ENCODE data around the gene CENPP.
A peak's percentile ranks its signal among the peaks of the same experiment; 100 is the strongest.

The CENPP gene

GRCh38 chr9:92325269-92325990 lies at the start of gene CENPP, which contains the start of gene NOL8:
Gene CENPP, plus strand, starts transcription at chr9:92325953.
Gene NOL8, minus strand, starts transcription at chr9:92325350. Its CDS starts 1,189 bp downstream, at chr9:92324161.
- Mint-ChIP-seq H3K27ac (peak within 1 kb of the TSS; percentile 97), H3K27me3 (no peaks in the 10 kb centered on the region), H3K4me3 (peak within 1 kb of the TSS; percentile 98), H3K9me3 (no peaks in the 10 kb centered on the region), H3K4me1 (peaks cover 23% of the 10 kb centered on the region), H3K36me3 (peaks cover 24% of the 10 kb centered on the region)
- peak; percentile 98 for ATAC-seq

- no peaks in the 10 kb centered on the region for H3K27me3 Mint-ChIP-seq
- H3K4me3 Mint-ChIP-seq: no peak overlapping the region
- H3K9me3 Mint-ChIP-seq: no peaks in the 10 kb centered on the region
- ATAC-seq: no peak
- peaks cover 65% of the 10 kb centered on the region for H3K36me3 Mint-ChIP-seq
- H3K27ac Mint-ChIP-seq: peak overlapping the region; percentile 2
- H3K4me1 Mint-ChIP-seq: no peaks in the 10 kb centered on the region
These were observed 49.3 kb upstream of the CENPP start for GRCh38 chr9:92276331-92277032.

- Mint-ChIP-seq H3K4me1 (no peaks in the 10 kb centered on the region), H3K4me3 (no peak overlapping the region), H3K27ac (no peak overlapping the region), H3K9me3 (no peaks in the 10 kb centered on the region), H3K36me3 (peaks cover 59% of the 10 kb centered on the region), H3K27me3 (no peaks in the 10 kb centered on the region)
- no peak for ATAC-seq
These were observed 47.6 kb upstream of the CENPP start for GRCh38 chr9:92278110-92278509.

GRCh38 chr9:92279302-92279701 lies 46.5 kb upstream of the CENPP start:
- no peak overlapping the region for H3K4me3 Mint-ChIP-seq
- ATAC-seq: no peak
- no peaks in the 10 kb centered on the region for H3K9me3 Mint-ChIP-seq
- peaks cover 58% of the 10 kb centered on the region for H3K36me3 Mint-ChIP-seq
- no peaks in the 10 kb centered on the region for H3K27me3 Mint-ChIP-seq
- H3K4me1 Mint-ChIP-seq: no peaks in the 10 kb centered on the region
- H3K27ac Mint-ChIP-seq: peak overlapping the region; percentile 16

- Mint-ChIP-seq H3K27ac (no peak overlapping the region), H3K9me3 (no peaks in the 10 kb centered on the region), H3K36me3 (peaks cover 55% of the 10 kb centered on the region), H3K4me3 (no peak overlapping the region), H3K27me3 (no peaks in the 10 kb centered on the region), H3K4me1 (peaks cover 35% of the 10 kb centered on the region)
- ATAC-seq: no peak
These were observed 35.9 kb upstream of the CENPP start for GRCh38 chr9:92289708-92290390.

- no peak overlapping the region for H3K4me3 Mint-ChIP-seq
- ATAC-seq: no peak
- H3K9me3 Mint-ChIP-seq: no peaks in the 10 kb centered on the region
- peaks cover 44% of the 10 kb centered on the region for H3K36me3 Mint-ChIP-seq
- H3K27me3 Mint-ChIP-seq: no peaks in the 10 kb centered on the region
- peaks cover 43% of the 10 kb centered on the region for H3K4me1 Mint-ChIP-seq
- peak overlapping the region; percentile 51 for H3K27ac Mint-ChIP-seq
These were observed 34.8 kb upstream of the CENPP start for GRCh38 chr9:92290785-92291429.

- H3K27ac Mint-ChIP-seq: peak overlapping the region; percentile 51
These were observed 34.2 kb upstream of the CENPP start for GRCh38 chr9:92291577-92291976.

GRCh38 chr9:92292338-92293074 lies 33.2 kb upstream of the CENPP start:
- H3K9me3 Mint-ChIP-seq: no peaks in the 10 kb centered on the region
- H3K27me3 Mint-ChIP-seq: no peaks in the 10 kb centered on the region
- peak overlapping the region; percentile 100 for H3K27ac Mint-ChIP-seq
- H3K4me1 Mint-ChIP-seq: peaks cover 43% of the 10 kb centered on the region
- H3K4me3 Mint-ChIP-seq: peak overlapping the region; percentile 100
- no peak for ATAC-seq
- H3K36me3 Mint-ChIP-seq: peaks cover 42% of the 10 kb centered on the region

More at GRCh38 chr9:92291577-92291976, 34.2 kb upstream of the CENPP start:
- H3K36me3 Mint-ChIP-seq: peaks cover 44% of the 10 kb centered on the region
- peaks cover 43% of the 10 kb centered on the region for H3K4me1 Mint-ChIP-seq
- ATAC-seq: no peak
- H3K4me3 Mint-ChIP-seq: no peak overlapping the region
- no peaks in the 10 kb centered on the region for H3K9me3 Mint-ChIP-seq
- no peaks in the 10 kb centered on the region for H3K27me3 Mint-ChIP-seq

- peaks cover 37% of the 10 kb centered on the region for H3K36me3 Mint-ChIP-seq
- peaks cover 43% of the 10 kb centered on the region for H3K4me1 Mint-ChIP-seq
- peak overlapping the region; percentile 100 for H3K27ac Mint-ChIP-seq
- ATAC-seq: no peak
- peak overlapping the region; percentile 100 for H3K4me3 Mint-ChIP-seq
- no peaks in the 10 kb centered on the region for H3K27me3 Mint-ChIP-seq
- H3K9me3 Mint-ChIP-seq: no peaks in the 10 kb centered on the region
These were observed 32.7 kb upstream of the CENPP start for GRCh38 chr9:92293075-92293354.

GRCh38 chr9:92293452-92294296 lies 32.1 kb upstream of the CENPP start, which contains the start of gene IARS1:
Gene IARS1, minus strand, starts transcription at chr9:92293697. Its CDS starts 4,278 bp downstream, at chr9:92289419.
- H3K4me1 Mint-ChIP-seq: peaks cover 43% of the 10 kb centered on the region
- H3K9me3 Mint-ChIP-seq: no peaks in the 10 kb centered on the region
- ATAC-seq: peak; percentile 99
- H3K27me3 Mint-ChIP-seq: no peaks in the 10 kb centered on the region
- peak within 1 kb of the TSS; percentile 100 for H3K4me3 Mint-ChIP-seq
- peaks cover 34% of the 10 kb centered on the region for H3K36me3 Mint-ChIP-seq
- peak within 1 kb of the TSS; percentile 100 for H3K27ac Mint-ChIP-seq

- peak overlapping the region; percentile 100 for H3K4me3 Mint-ChIP-seq
- no peaks in the 10 kb centered on the region for H3K9me3 Mint-ChIP-seq
- H3K36me3 Mint-ChIP-seq: peaks cover 38% of the 10 kb centered on the region
- H3K27me3 Mint-ChIP-seq: no peaks in the 10 kb centered on the region
- H3K27ac Mint-ChIP-seq: peak overlapping the region; percentile 100
- ATAC-seq: peak; percentile 4
- H3K4me1 Mint-ChIP-seq: peaks cover 50% of the 10 kb centered on the region
These were observed 31.5 kb upstream of the CENPP start for GRCh38 chr9:92294297-92294676.

GRCh38 chr9:92295240-92295790 lies 30.4 kb upstream of the CENPP start:
- Mint-ChIP-seq H3K27ac (peak overlapping the region; percentile 100), H3K4me1 (peaks cover 45% of the 10 kb centered on the region), H3K36me3 (peaks cover 30% of the 10 kb centered on the region), H3K9me3 (no peaks in the 10 kb centered on the region), H3K4me3 (no peak overlapping the region), H3K27me3 (no peaks in the 10 kb centered on the region)
- ATAC-seq: no peak

- no peaks in the 10 kb centered on the region for H3K27me3 Mint-ChIP-seq
- no peak overlapping the region for H3K27ac Mint-ChIP-seq
- no peak for ATAC-seq
- no peak overlapping the region for H3K4me3 Mint-ChIP-seq
- peaks cover 43% of the 10 kb centered on the region for H3K4me1 Mint-ChIP-seq
- peaks cover 25% of the 10 kb centered on the region for H3K36me3 Mint-ChIP-seq
- no peaks in the 10 kb centered on the region for H3K9me3 Mint-ChIP-seq
These were observed 29.9 kb upstream of the CENPP start for GRCh38 chr9:92295827-92296258.

Data from stimulated activated memory B cell treated with anti-CD40 and anti-IgM and Interleukin-4, amounts not matched to agents 10 μg/mL and 1 μg/mL and 100 μg/mL, for 72 hours (primary cell).